ENCODE data around the gene RGS12.

Gene RGS12

GRCh38 chr4:3252831-3253641, 39.8 kb upstream of the RGS12 start:
- intact Hi-C loops (cut with DNase I), result no loop called here

GRCh38 chr4:3253808-3254207, 39.0 kb upstream of the RGS12 start:
- intact Hi-C loops (cut with DNase I), result no loop called here

More at GRCh38 chr4:3252831-3253641, 39.8 kb upstream of the RGS12 start:
- peak in 6 of 10 donors; percentile 5 to 77 (median 42) for DNase-seq

GRCh38 chr4:3254302-3255131, 38.3 kb upstream of the RGS12 start:
- intact Hi-C loops (cut with DNase I), result no loop called here
- DNase-seq, result peak in 5 of 10 donors; percentile 4 to 70 (median 61)

More at GRCh38 chr4:3253808-3254207, 39.0 kb upstream of the RGS12 start:
- DNase-seq, result peak in 5 of 10 donors; percentile 5 to 80 (median 57)

- intact Hi-C loops (cut with DNase I), result no loop called here
These were observed 37.1 kb upstream of the RGS12 start for GRCh38 chr4:3255611-3256186.

GRCh38 chr4:3256230-3257102, 36.4 kb upstream of the RGS12 start:
- intact Hi-C loops (cut with DNase I), result no loop called here
- peak in 2 of 10 donors; percentile 24 to 57 for DNase-seq

More at GRCh38 chr4:3255611-3256186, 37.1 kb upstream of the RGS12 start:
- peak in 5 of 10 donors; percentile 7 to 85 (median 46) for DNase-seq

GRCh38 chr4:3257103-3257555, 35.7 kb upstream of the RGS12 start:
- intact Hi-C loops (cut with DNase I), result no loop called here

GRCh38 chr4:3257556-3258482, 35.0 kb upstream of the RGS12 start:
- DNase-seq, result peak in 6 of 10 donors; percentile 5 to 85 (median 44)
- intact Hi-C loops (cut with DNase I), result no loop called here

More at GRCh38 chr4:3257103-3257555, 35.7 kb upstream of the RGS12 start:
- peak in 5 of 10 donors; percentile 8 to 69 (median 56) for DNase-seq

GRCh38 chr4:3261411-3262207, 31.2 kb upstream of the RGS12 start:
- intact Hi-C loops (cut with DNase I), result no loop called here
- peak in 6 of 10 donors; percentile 3 to 80 (median 40) for DNase-seq

GRCh38 chr4:3262208-3263052, 30.4 kb upstream of the RGS12 start:
- DNase-seq, result peak in 6 of 10 donors; percentile 2 to 78 (median 7)
- intact Hi-C loops (cut with DNase I), result no loop called here

GRCh38 chr4:3263053-3263875, 29.6 kb upstream of the RGS12 start:
- peak in 5 of 10 donors; percentile 3 to 61 (median 26) for DNase-seq
- intact Hi-C loops (cut with DNase I), result no loop called here

- no peak for DNase-seq
- intact Hi-C loops (cut with DNase I), result no loop called here
These were observed 29.0 kb upstream of the RGS12 start for GRCh38 chr4:3263876-3264193.

GRCh38 chr4:3266076-3266475, 26.7 kb upstream of the RGS12 start:
- intact Hi-C loops (cut with DNase I), result no loop called here
- peak in 3 of 10 donors; percentile 6 to 75 (median 55) for DNase-seq

- DNase-seq, result peak in 3 of 10 donors; percentile 5 to 70 (median 6)
- intact Hi-C loops (cut with DNase I), result no loop called here
These were observed 25.0 kb upstream of the RGS12 start for GRCh38 chr4:3267576-3268394.

GRCh38 chr4:3268395-3269104, 24.3 kb upstream of the RGS12 start:
- intact Hi-C loops (cut with DNase I), result no loop called here
- peak in 3 of 10 donors; percentile 7 to 78 (median 49) for DNase-seq
